GM18520 (cell line): ENCODE measurements around the gene TPM2.
A peak's percentile ranks its signal among the peaks of the same experiment; 100 is the strongest.

Experiments used
- ATAC-seq: cut with Tn5 transposase; IDR thresholded peaks from one replicate; pipeline ENCODE4 v1.9.1; 2021; ENCODE audit not compliant: unreplicated experiment

TPM2 gene

DNA sequence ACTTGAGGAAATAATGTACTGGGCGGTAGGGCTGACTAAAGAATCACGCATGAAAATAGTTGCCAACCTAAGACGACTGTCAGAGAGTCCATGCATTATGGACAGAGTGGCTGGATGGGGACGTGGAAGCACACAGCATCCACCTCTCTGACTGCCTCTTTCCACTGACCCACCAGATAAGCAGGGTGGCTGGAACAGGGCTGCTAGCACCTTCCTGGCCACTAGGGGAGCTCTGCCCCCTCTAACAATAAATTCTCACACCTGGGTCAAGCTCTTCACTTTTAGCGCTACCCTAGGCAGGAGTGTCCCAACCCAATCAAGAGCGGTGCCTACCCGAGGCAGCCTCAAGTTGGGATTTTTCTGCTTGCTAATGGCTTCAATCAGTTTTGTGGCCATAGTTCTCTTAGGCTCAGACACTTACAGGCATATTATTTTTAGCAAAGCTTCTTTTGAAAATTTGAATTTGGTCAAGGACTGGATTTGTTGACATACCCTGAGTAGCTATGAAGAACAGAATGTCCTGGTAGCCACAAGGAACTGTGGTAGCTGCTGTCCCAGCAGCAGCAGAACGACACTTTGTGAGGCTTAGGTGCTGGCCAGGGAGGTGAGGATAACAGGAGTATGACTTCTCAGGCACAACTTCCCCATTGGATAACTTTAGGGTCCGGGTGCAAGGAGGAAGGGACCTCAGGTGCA lies 6.9 kb upstream of the TPM2 start:
- no peak for ATAC-seq

DNA sequence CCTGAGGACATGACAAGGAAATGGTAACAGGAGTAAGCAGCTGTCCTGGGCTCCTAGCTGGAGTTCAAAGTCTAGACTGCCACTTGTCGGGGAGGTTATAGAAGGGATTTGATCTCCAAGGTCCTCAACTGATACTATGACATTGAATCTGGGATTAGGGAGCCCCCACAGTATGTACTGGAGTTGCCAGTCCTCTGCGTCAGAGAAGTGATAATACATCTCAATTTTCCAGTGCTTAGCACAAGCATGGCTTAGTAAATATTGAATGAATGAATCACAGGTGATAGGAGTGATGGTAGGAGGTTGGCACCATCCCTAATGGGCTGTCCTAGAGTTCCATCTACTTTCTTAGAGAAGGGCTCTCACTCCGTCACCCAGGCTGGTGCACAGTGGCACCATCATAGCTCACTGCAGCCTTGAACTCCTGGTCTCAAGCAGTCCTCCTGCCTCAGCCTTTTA lies 6.2 kb upstream of the TPM2 start:
- no peak for ATAC-seq

DNA sequence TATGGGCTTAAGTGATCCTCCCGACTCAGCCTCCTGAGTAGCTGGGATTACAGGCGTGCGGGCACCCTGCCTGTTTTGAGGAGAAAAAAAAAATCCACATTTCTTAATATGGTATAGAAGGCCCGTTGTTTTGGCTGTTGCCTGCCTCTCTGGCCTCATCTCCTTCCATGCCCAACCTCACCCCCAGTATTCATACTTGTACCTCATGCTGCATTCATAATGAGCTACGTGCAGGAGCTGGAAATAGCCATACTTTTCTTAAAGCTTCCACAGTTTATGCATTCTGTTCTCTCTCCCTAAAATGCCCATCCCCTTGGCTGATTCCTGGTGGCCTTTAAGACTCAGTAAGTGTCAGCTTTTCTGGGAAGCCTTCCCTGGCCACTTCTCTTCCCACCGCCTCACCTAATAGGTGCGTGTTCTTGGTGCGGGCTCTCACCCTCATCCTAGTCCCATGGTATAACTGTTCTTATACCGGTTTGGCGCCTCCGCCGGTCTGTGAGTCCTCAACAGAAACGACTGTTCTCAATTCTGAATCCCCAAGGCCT lies 2.1 kb upstream of the TPM2 start:
- no peak for ATAC-seq

DNA sequence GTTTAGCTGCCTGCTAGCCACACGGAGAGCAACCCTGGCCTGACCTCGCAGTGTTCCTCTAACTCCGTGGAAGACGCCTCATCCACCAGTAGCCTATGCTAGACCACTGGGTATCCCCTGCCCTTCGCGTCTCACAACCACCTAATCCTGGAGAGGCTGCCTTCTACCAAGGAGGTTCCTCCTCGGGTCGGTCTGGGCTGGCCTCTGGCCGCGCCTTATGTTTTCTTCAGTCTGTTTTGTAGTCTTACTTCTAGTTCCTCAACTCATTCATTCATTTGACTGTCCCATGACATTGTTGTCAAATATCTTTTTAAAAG lies 1.6 kb upstream of the TPM2 start:
- ATAC-seq, result no peak

DNA sequence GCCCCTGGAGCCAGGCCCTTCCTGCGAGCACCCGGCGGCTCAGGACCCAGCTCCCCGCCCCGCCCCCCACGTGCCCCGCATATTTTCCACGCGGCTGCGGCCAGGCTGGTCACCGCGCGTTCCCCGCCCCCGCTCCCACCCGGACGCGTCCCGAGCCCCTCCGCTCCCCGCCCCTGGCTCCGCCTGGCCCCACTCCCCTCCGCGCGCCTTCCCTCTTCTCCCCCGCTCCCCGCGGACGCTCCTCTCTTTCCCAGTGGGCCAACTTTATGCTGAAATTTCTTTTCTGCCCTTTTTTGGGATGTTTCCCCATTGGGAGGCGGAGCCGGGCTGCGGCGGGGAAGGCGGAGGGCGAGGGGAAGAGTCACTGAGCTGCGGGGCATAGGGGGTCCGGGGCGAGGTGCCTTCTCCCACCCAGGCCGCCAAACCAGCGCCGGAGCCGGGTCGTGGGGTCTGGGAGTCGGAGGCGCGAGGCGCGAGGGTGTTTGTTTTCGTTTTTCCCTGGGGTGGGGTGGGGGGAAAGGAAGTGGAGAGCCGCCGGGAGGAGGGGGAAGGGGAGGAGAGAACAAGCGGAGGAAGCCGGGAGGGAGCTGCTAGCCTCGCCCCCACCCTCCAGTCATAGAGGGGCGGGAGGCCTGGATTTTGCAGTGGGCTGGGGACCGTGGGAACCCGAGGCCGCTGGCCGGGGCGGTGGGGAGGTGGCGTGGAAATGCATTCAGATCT lies 1.0 kb upstream of the TPM2 start:
- no peak for ATAC-seq

DNA sequence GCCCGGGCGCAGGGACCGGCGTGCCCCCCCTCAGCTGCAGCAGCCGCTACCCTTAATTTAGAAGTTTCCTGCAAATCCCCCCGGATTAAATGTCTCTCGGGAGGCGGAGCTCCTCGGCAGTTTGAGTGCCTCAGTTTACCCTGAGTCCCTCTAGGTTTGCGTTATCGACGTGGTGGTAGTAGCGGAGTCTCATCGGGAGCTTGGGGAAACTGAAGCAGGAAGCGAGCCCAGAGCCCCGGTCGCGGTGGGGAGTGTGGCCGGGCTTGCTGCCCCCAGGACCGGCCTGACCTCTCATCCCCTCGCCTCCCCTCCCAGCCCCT lies 529 bp upstream of the TPM2 start:
- no peak for ATAC-seq

DNA sequence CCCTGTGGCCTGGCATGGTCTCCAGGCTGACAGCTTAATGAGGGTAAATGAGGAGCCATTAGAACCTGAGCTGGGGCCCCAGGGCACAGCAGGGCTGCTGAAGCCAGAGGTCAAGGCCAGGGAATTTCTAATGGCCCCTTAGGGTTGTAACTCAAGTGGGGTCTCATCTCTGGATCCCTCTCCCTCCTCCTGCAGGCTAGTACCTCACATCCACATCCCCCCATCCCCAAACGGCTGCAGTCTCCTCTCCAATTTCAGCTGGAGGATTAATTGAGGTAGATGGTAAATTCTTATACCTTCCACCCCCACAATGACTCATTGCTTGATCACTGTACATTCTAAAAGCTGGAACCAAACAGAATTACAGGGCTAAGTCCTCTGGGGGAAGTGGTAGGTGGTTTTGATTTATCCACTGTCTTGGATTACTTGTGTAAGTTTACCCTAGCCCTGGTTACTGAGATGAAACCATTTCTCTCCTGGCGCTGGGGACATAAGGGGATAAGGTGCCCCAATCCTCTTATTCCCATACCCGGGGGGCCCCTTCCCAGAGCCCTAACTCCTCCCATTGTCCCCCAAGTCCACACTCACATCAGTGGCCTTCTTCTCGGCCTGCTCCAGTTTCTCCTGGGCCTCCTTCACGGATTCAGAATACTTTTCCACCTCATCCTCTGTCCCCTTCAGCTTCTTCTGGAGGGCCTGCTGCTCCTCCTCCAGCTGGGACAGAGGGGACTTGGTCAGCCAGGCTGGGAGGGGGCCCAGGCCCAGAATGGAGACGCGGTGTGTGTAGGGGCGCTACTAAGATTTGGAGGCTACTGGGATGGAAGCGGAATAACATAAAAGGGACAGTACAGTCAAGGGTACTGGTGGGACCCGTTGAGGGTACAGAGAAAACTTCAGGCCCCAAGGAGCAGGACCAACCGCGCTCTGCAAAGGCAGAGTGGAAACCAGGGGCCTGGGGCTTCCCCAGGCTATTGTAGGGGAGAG lies 875 bp downstream of the TPM2 start:
- no peak for ATAC-seq

DNA sequence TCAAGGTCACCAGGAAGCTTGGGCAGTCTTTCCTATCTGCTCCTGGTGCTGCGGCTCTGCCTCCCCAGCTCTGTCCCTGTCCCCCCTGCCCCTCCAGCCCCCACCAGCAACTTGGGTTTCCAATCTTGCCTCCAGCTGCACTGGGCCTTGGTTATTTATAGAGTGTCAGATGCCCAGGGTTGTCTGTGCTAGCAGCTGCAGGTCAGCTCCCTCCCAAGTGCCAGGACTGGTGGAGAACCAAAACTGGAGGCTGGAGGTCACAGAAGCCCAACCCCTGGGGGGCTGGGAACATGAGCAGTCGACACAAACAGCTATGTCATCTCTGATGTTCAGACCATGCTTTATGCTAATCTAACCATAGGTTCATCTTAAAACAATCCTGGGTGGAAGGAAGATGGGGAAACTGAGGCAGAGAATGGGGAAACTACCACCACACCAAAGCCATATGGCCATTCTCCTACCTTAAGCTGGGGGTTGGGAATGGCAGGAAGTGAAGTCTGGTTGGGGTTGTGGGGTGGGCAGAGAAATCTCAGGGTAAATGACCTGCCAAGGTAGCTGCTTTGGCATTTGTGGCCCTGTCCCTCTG lies 1.7 kb downstream of the TPM2 start:
- ATAC-seq, result no peak

DNA sequence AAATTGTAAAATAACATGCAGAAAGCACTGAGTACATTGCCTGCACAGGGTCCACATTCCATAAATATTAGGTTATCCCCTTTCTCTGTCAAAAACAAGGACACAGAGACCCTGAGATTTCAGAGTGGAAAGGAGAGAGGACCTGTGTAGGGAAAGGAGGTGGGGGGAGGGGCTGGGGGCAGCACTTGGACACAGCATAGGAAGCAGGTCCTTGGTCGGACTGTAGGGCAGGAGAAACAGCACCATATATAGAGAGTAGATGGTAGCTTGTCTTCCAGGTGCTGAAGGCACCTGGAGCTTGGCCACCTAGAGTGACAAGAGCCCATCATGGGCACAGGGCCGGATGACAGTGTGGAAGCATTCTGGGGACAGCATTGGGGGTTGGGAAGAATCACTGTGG lies 2.4 kb downstream of the TPM2 start:
- no peak for ATAC-seq

DNA sequence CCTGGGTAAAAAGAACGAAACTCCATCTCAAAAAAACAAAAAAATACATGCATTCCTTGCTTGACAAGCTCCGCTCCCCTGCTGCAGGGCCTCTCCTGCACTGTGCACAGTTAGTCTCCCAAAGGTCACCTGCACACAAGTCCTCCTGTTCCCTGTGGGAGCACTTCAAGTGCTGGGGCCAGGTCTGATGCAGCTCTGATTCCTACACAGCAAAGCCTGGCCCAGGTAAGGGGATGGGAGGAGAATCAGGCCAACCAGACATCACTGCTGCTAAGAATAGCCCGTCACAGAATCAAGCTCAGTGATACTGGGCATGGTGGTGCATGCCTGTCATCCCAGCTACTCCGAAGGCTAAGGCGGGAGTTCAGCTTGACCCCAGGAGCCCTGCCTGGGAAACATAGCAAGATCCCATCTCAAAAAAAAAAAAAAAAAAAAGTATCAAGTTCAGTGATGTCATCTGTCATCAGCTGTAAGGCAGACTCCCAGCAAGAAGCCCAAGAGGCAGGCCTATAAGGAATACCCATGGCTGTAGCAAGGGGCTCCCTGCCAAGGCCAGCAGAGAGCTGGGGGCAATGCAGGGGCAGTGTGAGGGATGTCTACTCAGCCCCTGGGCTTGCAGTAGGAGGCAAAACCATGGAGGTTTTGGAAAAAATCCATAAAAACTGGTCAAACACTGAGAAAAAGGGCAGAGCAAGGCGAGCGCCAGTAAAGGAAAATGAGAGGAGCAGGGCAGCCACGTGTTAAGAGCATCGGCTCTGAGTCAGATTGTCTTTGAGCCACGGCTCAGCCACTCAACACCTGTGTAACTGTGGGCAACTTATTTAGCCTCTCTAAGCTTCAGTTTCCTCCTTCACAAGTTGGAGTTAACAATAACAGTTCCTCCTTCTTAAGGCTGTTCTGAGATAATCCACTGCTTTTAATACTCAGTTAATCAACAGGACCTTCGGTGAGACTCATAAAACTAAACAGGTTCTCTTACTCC lies 3.2 kb downstream of the TPM2 start:
- ATAC-seq, result peak; percentile 34

DNA sequence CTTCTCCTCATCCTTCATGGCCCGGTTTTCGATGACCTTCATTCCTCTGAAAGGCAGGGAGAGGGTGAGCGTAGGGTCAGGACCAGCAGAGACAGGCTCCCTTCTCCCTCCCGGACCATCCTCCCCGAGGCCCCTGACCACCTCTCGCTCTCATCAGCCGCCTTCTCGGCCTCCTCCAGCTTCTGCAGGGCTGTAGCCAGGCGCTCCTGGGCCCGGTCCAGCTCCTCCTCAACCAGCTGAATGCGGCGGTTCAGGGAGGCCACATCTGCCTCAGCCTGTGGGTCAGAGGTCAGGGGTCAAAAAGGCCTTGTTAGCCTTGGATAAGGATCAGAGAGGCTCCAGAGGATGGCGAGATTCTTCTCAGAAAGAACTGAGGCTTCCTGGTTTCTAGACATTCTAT lies 4.2 kb downstream of the TPM2 start:
- no peak for ATAC-seq

DNA sequence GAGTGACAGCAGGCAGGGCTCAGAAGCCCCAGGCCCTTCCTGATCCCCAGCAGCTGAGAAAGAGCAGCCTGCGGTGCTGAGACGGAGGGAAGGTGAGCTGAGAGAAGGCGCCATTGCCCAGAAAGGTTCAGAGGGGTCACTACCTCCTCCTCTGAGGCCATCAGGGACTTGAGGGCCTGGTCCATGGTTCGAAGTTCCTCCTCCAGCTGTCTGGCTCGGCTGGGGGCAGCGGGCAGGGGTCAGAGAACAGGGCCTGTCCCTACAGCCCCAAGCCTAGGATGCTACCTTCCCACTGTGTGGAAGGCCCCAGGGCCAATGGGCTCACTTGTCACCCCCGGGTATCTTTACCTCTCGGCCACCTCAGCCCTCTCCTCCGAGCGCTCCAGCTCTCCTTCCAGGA lies 4.8 kb downstream of the TPM2 start:
- no peak for ATAC-seq

DNA sequence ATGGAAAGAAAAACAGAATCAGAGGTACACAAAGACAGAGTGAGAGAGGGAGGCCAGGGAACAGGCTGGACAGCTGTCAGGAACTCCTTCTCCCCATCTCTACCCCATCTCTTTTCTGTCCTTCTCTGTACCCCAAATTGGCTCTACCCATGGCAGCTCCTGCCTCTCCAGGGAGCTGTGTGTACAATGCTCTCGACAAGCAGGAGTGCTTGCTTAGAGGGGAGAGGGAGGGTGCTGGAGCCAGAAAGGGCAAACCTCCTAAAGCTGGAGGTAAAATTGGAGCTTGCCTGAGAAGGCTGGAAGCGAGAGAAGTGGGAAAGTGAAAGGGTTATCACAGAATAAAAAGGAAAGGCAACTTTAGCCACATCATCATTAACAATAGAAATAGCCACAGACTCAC lies 6.4 kb downstream of the TPM2 start:
- ATAC-seq, result no peak

DNA sequence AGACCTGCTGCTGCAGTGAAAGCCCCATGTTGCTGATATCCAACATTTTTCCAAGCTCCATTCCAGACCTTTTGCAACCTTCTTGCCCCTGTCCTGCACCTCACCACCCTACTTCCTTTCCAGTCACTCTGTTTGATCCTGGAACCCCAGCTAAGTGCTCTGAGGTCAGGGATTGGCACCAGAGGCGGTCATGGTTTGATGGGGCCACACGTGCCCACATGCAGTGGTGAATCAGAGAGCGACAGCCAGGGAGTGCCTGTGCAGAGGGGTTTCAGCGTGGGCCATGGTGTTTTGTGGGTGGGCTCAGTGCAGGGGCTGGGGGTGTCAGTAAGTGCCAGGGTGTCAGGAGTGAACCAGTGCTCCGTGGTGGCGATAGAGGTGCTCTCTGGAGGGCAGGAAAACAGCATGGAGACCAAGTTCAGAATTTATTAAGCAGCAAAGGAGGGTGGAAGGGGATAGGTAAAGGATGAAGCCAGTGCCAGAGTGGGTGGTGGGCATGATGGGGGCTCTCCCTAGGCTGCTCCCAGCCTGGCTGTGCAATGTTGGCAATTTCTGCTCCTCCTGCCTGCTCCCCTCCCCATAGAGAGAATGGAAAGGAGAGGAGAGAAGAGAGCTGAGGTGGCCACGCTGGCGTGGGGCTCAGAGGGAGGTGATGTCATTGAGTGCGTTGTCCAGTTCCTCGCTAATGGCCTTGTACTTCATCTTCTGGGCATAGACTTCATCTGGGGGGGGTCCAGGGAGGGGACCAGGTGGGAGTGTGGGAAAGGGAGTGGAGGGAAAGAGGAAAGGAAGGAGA lies 7.0 kb downstream of the TPM2 start:
- no peak for ATAC-seq

DNA sequence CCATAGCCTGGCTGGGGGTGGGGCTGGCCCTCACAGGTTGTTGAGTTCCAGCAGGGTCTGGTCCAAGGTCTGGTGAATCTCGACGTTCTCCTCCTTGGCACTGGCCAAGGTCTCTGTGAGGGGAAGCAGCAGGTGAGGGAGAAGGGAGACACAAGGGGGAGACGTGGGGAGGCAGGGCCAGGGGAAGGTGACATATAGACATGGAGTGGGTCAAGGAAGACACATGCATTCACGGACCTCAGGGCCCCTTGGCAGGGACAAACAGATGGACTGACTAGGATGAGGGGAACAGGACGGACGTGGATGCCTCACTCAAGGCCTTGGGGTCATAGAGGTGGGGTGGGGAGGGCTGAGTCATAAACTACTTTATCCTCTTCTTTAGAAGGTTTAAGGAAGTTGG lies 7.7 kb downstream of the TPM2 start:
- ATAC-seq, result no peak

DNA sequence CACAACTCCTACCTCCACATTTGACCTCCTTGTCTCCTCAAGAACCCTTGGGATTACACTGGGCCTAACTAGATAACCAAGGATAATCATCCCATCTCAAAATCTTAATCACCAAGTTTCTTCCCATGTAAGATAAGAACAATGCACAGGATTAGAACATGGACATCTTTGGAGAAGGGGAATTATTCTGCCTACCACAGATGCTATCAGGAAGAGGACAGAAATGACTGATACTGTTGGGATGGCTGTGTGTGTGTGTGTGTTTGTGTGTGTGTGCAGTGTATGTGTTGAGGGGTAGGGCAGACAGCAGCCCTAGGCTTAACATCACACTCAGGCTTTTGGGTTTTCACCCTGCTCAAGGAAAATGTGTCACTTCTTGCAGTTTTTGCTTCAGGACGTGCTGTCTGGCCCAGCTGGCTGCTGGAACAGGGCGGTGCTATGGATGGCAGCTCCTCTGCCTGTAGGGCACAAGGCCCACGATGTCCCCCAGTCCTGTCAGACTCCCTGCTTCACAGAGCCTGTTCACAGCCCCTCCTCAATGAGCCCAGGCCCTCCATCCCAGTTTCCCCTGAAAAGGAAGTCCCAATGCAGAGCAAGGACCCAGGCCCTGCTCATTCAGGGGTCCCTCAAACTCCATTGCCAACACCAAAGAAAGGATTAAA lies 8.3 kb downstream of the TPM2 start:
- ATAC-seq, result no peak

DNA sequence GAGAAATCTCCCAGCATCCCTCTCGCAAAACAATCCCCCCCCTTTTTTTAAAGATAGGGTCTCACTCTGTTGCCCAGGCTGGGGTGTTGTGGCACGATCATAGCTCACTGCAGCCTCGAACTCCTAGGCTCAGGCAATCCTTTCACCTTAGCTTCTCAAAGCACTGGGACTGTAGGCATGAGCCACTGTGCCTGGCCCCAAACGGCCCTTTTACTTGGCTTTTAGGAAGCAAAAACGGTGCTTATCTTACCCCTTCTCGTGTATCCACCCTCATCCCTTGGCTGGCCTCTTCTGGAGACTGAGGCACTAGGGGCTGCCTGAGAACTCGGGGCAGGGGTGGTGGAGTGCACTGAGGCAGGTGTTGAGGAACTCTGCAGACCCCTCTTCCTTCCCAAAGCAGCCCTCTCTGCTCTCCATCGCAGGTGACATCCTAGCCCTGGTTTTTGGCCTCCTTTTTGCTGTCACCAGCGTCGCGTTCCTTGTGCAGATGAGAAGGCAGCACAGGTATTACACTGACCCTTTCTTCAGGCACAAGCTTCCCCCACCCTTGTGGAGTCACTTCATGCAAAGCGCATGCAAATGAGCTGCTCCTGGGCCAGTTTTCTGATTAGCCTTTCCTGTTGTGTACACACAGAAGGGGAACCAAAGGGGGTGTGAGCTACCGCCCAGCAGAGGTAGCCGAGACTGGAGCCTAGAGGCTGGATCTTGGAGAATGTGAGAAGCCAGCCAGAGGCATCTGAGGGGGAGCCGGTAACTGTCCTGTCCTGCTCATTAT lies 9.2 kb downstream of the TPM2 start:
- ATAC-seq, result peak; percentile 75

DNA sequence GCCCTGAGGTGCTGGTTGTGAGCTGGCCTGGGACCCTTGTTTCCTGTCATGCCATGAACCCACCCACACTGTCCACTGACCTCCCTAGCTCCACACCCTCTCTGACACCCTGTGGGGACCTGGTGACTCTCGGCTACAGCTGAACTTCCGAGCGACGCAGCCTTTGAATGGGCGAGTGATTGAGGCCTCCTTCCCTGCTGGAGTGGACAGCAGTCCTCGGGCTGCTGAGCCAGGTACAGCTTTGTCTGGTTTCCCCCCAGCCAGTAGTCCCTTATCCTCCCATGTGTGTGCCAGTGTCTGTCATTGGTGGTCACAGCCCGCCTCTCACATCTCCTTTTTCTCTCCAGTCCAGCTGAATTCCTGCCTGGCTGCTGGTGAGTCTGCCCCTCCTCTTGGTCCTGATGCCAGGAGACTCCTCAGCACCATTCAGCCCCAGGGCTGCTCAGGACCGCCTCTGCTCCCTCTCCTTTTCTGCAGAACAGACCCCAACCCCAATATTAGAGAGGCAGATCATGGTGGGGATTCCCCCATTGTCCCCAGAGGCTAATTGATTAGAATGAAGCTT lies 9.9 kb downstream of the TPM2 start:
- ATAC-seq, result no peak
